Omental fat pad (tissue), 4 donors: ENCODE data around the gene COL9A1. TPM values are rescaled to one million over a fixed set of nuclear protein-coding genes. Genes with fewer than 3 reads are reported as not detected.
"Not testable (repeated sequence)": the region's sequence is repeated elsewhere in the genome, so short reads cannot be mapped to it uniquely, and the experiment has no call there.

ENCODE experiments used
- ATAC-seq: fragments of 150-250 bp; one replicate; pipeline ENCODE4 v1.9.1; 2016; ENCODE audit warnings: mild to moderate bottlenecking, moderate library complexity; ENCODE audit not compliant: low FRiP score
- DNase-seq: peaks from one replicate; pipeline ENCODE4 v3.0.0-alpha.2; 2019; ENCODE audit warnings: low spot score
- CTCF ChIP-seq, 3 donors: fragments of 450-650 bp; IDR thresholded peaks; one replicate each; pipeline ENCODE4 v1.5.1; 2016 to 2017; ENCODE audit warnings: antibody characterized with exemption in 3 of 3, mild to moderate bottlenecking in 3 of 3, moderate library complexity in 2 of 3
- total RNA-seq, 4 donors: library from RNA; depleted of rRNA; stranded (reverse); fragments of >200 nt; gene quantifications; one replicate each; pipeline ENCODE4 v1.1.0, GENCODE V29; 2016

COL9A1 gene
- total RNA-seq = not detected

- no peak for ATAC-seq
- no peak for TF ChIP-seq CTCF (IDR thresholded peaks at IDR 0.05)
Observed at GRCh38 chr6:70303034-70303525, at the start of gene COL9A1. Gene COL9A1, minus strand, starts transcription at chr6:70303084. Its CDS starts 160 bp downstream, at chr6:70302924.

GRCh38 chr6:70351461-70351860 lies 48.6 kb upstream of the COL9A1 start:
- TF ChIP-seq CTCF (IDR thresholded peaks at IDR 0.05) = no peak
- DNase-seq (no peak), ATAC-seq (no peak)

More at GRCh38 chr6:70303034-70303525, at the start of gene COL9A1:
- DNase-seq = no peak

GRCh38 chr6:70345619-70346018 lies 42.7 kb upstream of the COL9A1 start:
- DNase-seq (no peak), ATAC-seq (no peak)
- no peak for TF ChIP-seq CTCF (IDR thresholded peaks at IDR 0.05)

GRCh38 chr6:70343313-70343712 lies 40.4 kb upstream of the COL9A1 start:
- TF ChIP-seq CTCF (IDR thresholded peaks at IDR 0.05) = no peak
- no peak for ATAC-seq
- DNase-seq = no peak

- DNase-seq, ATAC-seq: not testable (repeated sequence)
Observed at GRCh38 chr6:70339810-70340209, 36.9 kb upstream of the COL9A1 start.

- no peak for ATAC-seq
- TF ChIP-seq CTCF (IDR thresholded peaks at IDR 0.05) = no peak
- no peak for DNase-seq
Observed at GRCh38 chr6:70338775-70339174, 35.9 kb upstream of the COL9A1 start.

- DNase-seq (no peak), ATAC-seq (no peak)
- TF ChIP-seq CTCF (IDR thresholded peaks at IDR 0.05) = no peak
Observed at GRCh38 chr6:70337743-70338105, 34.8 kb upstream of the COL9A1 start.
